Cardiac muscle cell (in vitro differentiated cells and primary cell): ENCODE data around the gene SND1. TPM values are rescaled to one million over a fixed set of nuclear protein-coding genes. Genes with fewer than 3 reads are reported as not detected.

ENCODE experiments used
- DNase-seq, 2 donors: peaks; one replicate each; pipeline versions ENCODE4 v3.0.0 to v3.0.0-alpha.2; 2010 to 2017; ENCODE audit warnings: low read depth in 1 of 2, low spot score in 1 of 2
- H3K27ac ChIP-seq: fragments of 200-600 bp; sonication (generic); 2 replicates; pipeline ENCODE4 v1.5.1; 2016
- H3K27me3 ChIP-seq: fragments of 200-600 bp; sonication (generic); 2 replicates; pipeline ENCODE4 v1.6.0; 2016; ENCODE audit warnings: control low read depth
- H3K36me3 ChIP-seq: fragments of 200-600 bp; sonication (generic); 2 replicates; pipeline ENCODE4 v1.5.1; 2016; ENCODE audit warnings: control low read depth
- H3K4me1 ChIP-seq: fragments of 200-600 bp; sonication (generic); 2 replicates; pipeline ENCODE4 v1.8.1; 2017; ENCODE audit warnings: low read depth, mild to moderate bottlenecking, mixed run types
- H3K4me3 ChIP-seq: fragments of 200-600 bp; sonication (generic); 2 replicates; pipeline ENCODE4 v1.5.1; 2016; ENCODE audit warnings: mild to moderate bottlenecking
- H3K9me3 ChIP-seq: fragments of 200-600 bp; sonication (generic); 2 replicates; pipeline ENCODE4 v1.5.1; 2017; ENCODE audit warnings: low read depth, mild to moderate bottlenecking, control low read depth
- polyA plus RNA-seq: library from polyadenylated mRNA; unstranded; fragments of >200 nt; fragmentation: Nextera tagmentation; extraction: Ambion mirVana; gene quantifications from 2 replicates; pipeline ENCODE4 v1.2.1, GENCODE V29; 2016
- total RNA-seq: library from RNA; depleted of rRNA; stranded (reverse); fragments of >200 nt; gene quantifications from 2 replicates; pipeline ENCODE4 v1.2.3, GENCODE V29; 2016
- TF ChIP-seq, protein P1 (sequence below): IDR thresholded peaks from 2 replicates; pipeline ENCODE4 v1.5.1; 2012; ENCODE audit warnings: low read depth, mild to moderate bottlenecking, low read length

Gene SND1
- total and polyA plus RNA-seq, 2 experiments from 2014 or later = 114 to 172 TPM

DNA sequence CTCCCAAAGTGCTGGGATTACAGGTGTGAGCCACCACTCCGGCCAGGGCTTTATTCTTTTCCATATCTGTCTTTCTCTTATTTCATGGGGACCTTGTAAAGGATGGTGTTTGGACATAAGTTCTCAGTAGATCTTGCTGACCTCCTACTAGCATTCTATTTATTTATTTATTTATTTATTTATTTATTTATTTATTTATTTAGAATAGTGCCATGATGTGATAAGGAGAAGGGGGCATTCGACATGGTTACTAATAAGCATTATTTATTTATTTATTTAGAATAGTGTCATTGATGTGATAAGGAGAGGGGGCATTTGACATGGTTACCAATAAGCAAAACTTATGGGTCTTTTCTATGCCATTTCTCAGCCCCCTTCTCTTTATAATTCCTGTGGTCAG is 202.4 kb downstream of the SND1 start:
- Histone ChIP-seq H3K4me1 (peaks cover under 1% of the 10 kb centered on the region), H3K4me3 (no peak overlapping the region), H3K9me3 (no peaks in the 10 kb centered on the region), H3K27me3 (no peaks in the 10 kb centered on the region), H3K36me3 (no peaks in the 10 kb centered on the region), H3K27ac (no peak overlapping the region)
- TF ChIP-seq, protein P1, sequence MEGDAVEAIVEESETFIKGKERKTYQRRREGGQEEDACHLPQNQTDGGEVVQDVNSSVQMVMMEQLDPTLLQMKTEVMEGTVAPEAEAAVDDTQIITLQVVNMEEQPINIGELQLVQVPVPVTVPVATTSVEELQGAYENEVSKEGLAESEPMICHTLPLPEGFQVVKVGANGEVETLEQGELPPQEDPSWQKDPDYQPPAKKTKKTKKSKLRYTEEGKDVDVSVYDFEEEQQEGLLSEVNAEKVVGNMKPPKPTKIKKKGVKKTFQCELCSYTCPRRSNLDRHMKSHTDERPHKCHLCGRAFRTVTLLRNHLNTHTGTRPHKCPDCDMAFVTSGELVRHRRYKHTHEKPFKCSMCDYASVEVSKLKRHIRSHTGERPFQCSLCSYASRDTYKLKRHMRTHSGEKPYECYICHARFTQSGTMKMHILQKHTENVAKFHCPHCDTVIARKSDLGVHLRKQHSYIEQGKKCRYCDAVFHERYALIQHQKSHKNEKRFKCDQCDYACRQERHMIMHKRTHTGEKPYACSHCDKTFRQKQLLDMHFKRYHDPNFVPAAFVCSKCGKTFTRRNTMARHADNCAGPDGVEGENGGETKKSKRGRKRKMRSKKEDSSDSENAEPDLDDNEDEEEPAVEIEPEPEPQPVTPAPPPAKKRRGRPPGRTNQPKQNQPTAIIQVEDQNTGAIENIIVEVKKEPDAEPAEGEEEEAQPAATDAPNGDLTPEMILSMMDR = no peak
- no peak for DNase-seq

DNA sequence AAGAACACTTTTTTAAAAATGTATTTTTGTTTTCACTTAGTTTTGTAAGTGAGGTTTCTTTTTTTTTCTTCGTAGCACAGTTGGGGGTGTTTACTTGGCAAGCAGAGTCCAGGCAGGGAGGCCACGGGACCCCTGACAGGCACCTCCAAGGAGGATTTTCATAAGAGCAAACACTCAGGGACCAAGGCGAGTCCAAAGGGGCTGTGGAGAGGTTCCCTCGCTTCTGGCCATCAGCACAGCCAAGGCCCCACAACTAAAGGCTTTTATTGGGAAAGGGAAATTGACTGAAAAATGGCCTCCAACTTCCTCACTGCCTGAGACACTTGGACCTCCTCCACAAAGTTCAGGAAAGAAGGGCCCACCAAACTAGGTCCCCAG is 205.5 kb downstream of the SND1 start:
- no peak for DNase-seq
- Histone ChIP-seq H3K4me1 (peaks cover 16% of the 10 kb centered on the region), H3K9me3 (no peaks in the 10 kb centered on the region), H3K27me3 (no peaks in the 10 kb centered on the region), H3K4me3 (no peak overlapping the region), H3K27ac (no peak overlapping the region), H3K36me3 (no peaks in the 10 kb centered on the region)
- TF ChIP-seq, protein P1 = no peak

DNA sequence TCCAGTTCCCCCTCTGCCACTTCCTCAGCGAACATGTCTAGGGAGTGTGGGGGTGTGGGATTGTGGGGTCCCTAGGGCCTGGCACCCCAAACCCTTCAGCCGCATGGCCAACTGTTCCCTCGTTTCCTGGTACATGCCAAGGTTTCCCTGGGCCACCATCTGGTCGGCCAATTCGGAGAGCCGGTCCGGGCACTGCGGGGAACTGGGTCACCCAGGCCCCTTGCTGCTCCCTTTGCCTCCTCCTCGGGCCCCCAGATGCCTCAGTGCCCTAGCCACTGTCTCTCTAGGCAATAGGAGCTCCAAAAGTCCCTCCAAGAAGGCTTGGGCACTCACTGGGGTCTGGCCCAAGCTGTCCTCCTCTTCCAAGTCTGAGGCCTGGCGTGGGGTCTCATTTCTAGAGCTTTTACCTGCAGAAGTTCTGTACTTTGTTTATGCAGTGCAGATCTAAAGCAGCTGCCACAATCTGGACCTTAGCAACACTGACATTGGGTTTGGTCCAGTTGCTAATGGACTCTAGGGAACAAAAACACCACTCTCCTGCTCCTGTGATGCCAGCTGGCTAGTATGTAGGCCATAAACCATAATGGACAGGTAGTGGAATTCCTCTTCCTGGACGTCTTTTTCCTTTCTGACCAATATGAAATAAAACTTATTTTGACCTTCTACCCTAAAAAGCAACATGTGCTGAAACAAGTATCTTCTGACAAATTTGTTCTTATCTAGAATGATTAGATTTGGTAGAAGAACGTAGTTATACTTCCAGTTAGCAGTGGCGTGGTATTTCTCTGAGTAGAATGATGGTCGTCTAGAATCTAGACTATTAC is 206.3 kb downstream of the SND1 start:
- Histone ChIP-seq H3K4me3 (no peak overlapping the region), H3K27me3 (no peaks in the 10 kb centered on the region), H3K27ac (no peak overlapping the region), H3K4me1 (peaks cover 25% of the 10 kb centered on the region), H3K36me3 (no peaks in the 10 kb centered on the region), H3K9me3 (no peaks in the 10 kb centered on the region)
- TF ChIP-seq, protein P1 = no peak
- DNase-seq = no peak

DNA sequence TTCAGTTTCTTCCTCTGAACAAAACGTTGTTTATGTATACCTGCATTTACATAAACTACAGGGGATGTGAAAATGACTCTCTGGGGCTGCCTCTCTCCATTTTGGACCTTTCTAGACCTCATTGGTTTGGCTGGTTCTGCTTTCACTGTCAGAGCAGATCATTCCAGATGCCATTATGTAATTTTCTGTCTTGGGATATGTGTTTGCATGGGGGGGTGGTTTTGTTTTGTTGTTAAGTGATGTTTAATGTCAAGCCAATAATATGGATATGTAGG is 206.9 kb downstream of the SND1 start:
- no peaks in the 10 kb centered on the region for H3K27me3 ChIP-seq
- no peaks in the 10 kb centered on the region for H3K36me3 ChIP-seq
- H3K4me3 ChIP-seq = no peak overlapping the region
- TF ChIP-seq, protein P1 = no peak
- H3K4me1 ChIP-seq = peaks cover 28% of the 10 kb centered on the region
- no peak for DNase-seq
- H3K9me3 ChIP-seq = no peaks in the 10 kb centered on the region
- H3K27ac ChIP-seq = no peak overlapping the region

DNA sequence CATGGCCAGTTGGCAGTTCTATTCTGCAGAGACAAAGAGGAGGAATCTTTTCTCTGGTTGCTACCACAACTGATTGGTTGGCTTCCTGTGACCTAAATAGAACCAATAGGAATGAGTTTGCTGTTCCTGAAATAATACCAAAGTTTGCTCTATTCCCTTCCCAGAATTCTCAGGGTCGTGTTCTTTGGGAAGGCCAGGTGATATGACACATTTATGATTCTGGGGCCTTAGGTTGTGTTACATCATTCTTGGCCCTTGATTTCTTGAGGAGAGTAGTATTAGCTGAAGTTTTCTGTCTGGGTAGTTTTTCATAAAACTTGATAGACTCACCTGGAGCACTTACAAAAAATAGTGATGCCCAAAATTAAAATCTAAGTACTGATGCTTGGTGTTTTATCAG is 207.3 kb downstream of the SND1 start:
- Histone ChIP-seq H3K9me3 (no peaks in the 10 kb centered on the region), H3K27me3 (no peaks in the 10 kb centered on the region), H3K4me1 (peaks cover 28% of the 10 kb centered on the region), H3K27ac (no peak overlapping the region), H3K36me3 (no peaks in the 10 kb centered on the region), H3K4me3 (no peak overlapping the region)
- TF ChIP-seq, protein P1 = no peak
- no peak for DNase-seq
